B cell (primary cell): ENCODE measurements around the gene MYOZ2.

Source experiments
- EZH2 ChIP-seq: IDR thresholded peaks from 2 replicates; pipeline ENCODE4 v1.6.1; 2012; ENCODE audit warnings: borderline replicate concordance, low read depth, mild to moderate bottlenecking, moderate library complexity, low read length; ENCODE audit not compliant: insufficient read depth, poor library complexity, severe bottlenecking
- TF ChIP-seq, protein P1 (sequence below): fragments of 200-600 bp; IDR thresholded peaks from one replicate; pipeline ENCODE4 v1.8.0; 2022; ENCODE audit warnings: antibody characterized with exemption, mild to moderate bottlenecking

GRCh38 chr4:119162174-119162573 lies 26.5 kb downstream of the MYOZ2 start:
- TF ChIP-seq, protein P1, sequence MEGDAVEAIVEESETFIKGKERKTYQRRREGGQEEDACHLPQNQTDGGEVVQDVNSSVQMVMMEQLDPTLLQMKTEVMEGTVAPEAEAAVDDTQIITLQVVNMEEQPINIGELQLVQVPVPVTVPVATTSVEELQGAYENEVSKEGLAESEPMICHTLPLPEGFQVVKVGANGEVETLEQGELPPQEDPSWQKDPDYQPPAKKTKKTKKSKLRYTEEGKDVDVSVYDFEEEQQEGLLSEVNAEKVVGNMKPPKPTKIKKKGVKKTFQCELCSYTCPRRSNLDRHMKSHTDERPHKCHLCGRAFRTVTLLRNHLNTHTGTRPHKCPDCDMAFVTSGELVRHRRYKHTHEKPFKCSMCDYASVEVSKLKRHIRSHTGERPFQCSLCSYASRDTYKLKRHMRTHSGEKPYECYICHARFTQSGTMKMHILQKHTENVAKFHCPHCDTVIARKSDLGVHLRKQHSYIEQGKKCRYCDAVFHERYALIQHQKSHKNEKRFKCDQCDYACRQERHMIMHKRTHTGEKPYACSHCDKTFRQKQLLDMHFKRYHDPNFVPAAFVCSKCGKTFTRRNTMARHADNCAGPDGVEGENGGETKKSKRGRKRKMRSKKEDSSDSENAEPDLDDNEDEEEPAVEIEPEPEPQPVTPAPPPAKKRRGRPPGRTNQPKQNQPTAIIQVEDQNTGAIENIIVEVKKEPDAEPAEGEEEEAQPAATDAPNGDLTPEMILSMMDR = no peak
- TF ChIP-seq EZH2 = no peak
